GM21526 (cell line): ENCODE results near the gene NEK8.
"Not testable (repeated sequence)": the region's sequence is repeated elsewhere in the genome, so short reads cannot be mapped to it uniquely, and the experiment has no call there.

Source experiments
- ATAC-seq: cut with Tn5 transposase; IDR thresholded peaks from one replicate; pipeline ENCODE4 v1.9.1; 2021; ENCODE audit warnings: moderate library complexity; ENCODE audit not compliant: unreplicated experiment, low FRiP score

NEK8 gene

GRCh38 chr17:28724500-28725165 lies 4.0 kb upstream of the NEK8 start:
- ATAC-seq: no peak

DNA sequence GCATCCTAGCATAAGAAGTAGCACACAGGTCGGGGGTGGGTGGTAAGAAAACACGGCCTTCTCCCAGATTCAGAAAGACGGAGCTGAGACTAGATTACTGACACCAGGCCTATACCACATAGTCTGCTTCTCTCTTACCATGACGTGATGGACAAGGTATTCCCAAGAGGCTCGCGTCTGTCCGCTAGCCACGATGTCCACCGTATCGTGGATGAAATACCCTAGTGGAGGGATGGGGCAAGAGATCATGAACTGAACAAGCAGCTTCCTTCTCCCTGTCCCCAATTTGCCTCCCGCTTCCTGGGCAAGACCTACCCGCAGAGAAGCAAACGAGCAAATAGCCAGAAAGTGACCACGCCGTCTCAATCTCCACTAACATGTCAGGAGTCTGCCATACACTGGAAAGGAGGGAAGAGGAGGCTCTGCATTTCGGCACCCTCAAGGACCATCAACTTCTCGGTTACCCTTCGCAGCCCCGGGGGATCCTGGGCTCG lies 3.4 kb upstream of the NEK8 start:
- ATAC-seq: no peak

- ATAC-seq: peak; percentile 12
Measured at GRCh38 chr17:28725660-28726225, 2.8 kb upstream of the NEK8 start.

DNA sequence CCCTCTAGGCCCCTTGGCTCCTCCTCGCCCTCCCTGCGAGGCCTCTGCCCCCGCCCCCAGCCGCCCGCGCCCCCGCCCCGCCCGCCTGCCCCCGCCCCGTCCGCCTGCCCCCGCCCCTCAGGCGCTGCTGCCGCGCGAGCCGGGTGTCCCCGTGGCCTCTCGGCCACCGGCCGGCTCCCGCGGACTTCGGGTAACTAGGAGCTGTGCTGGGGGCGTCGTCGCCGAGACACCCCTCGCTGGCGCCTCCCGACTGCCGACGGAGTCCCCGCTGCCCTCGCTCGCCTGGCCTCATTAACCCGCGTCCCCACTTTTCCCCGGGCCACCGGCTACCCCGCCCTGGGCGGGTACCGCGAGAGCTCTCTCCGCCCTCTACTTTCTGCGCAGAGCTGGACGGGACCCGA lies 2.4 kb upstream of the NEK8 start, which contains the start of gene TLCD1:
Gene TLCD1 (minus strand): TSS at position 8 of the 401 bp plus-strand sequence. CDS start 136 bp downstream, outside the sequence.
- peak; percentile 12 for ATAC-seq

- peak; percentile 33 for ATAC-seq
Measured at GRCh38 chr17:28726627-28727491, 1.7 kb upstream of the NEK8 start.

GRCh38 chr17:28729950-28730330 lies 1.4 kb downstream of the NEK8 start:
- ATAC-seq: no peak

- no peak for ATAC-seq
Measured at GRCh38 chr17:28733346-28733745, 4.8 kb downstream of the NEK8 start.

DNA sequence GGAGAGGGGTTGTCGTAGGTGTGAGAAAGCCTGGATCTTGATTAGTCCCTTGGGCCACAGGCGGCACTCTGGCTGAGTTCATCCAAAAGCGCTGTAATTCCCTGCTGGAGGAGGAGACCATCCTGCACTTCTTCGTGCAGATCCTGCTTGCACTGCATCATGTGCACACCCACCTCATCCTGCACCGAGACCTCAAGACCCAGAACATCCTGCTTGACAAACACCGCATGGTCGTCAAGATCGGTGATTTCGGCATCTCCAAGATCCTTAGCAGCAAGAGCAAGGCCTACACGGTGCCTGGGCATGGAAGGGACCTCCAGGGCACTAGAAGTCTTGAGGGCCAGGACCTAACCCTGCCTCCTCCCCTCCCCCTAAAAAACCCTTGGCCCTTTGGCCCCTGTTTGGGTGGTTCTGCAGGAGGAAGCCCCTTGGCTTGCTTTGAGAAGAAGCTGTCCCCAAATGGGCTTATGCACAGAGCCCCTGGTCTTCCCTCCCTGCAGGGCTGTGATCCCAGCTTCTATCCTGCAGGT lies 6.2 kb downstream of the NEK8 start:
- no peak for ATAC-seq

DNA sequence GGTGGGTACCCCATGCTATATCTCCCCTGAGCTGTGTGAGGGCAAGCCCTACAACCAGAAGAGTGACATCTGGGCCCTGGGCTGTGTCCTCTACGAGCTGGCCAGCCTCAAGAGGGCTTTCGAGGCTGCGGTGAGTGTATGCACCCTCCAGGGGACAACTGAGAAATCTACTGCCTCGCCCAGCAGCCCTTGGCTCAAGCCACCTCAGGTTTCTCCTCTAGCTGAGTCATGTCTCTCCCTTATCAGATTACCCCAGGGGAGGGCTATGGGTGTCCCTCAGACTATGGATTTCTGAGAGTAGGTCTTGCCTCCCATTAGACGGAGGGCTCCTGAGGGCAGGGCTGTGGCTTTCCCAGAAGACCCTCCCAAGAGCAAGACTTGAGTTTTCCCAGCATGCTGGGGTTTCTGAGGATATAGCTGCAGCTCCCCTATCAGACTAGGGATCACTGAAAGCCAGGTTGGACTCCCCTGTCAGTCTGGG lies 6.7 kb downstream of the NEK8 start:
- ATAC-seq: no peak

DNA sequence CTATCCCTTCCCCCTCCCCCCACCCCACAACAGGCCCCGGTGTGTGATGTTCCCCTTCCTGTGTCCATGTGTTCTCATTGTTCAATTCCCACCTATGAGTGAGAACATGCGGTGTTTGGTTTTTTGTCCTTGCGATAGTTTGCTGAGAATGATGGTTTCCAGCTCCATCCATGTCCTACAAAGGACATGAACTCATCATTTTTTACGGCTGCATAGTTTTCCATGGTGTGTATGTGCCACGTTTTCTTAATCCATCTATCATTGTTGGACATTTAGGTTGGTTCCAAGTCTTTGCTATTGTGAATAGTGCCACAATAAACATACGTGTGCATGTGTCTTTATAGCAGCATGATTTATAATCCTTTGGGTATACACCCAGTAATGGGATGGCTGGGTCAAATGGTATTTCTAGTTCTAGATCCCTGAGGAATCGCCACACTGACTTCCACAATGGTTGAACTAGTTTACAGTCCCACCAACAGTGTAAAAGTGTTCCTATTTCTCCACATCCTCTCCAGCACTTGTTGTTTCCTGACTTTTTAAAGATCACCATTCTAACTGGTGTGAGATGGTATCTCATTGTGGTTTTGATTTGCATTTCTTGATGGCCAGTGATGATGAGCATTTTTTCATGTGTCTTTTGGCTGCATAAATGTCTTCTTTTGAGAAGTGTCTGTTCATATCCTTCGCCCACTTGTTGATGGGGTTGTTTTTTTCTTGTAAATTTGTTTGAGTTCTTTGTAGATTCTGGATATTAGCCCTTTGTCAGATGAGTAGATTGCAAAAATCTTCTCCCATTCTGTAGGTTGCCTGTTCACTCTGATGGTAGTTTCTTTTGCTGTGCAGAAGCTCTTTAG lies 7.6 kb downstream of the NEK8 start:
- ATAC-seq: not testable (repeated sequence)

- no peak for ATAC-seq
Measured at GRCh38 chr17:28737316-28737715, 8.7 kb downstream of the NEK8 start.

- peak; percentile 39 for ATAC-seq
Measured at GRCh38 chr17:28737770-28738679, 9.4 kb downstream of the NEK8 start.

DNA sequence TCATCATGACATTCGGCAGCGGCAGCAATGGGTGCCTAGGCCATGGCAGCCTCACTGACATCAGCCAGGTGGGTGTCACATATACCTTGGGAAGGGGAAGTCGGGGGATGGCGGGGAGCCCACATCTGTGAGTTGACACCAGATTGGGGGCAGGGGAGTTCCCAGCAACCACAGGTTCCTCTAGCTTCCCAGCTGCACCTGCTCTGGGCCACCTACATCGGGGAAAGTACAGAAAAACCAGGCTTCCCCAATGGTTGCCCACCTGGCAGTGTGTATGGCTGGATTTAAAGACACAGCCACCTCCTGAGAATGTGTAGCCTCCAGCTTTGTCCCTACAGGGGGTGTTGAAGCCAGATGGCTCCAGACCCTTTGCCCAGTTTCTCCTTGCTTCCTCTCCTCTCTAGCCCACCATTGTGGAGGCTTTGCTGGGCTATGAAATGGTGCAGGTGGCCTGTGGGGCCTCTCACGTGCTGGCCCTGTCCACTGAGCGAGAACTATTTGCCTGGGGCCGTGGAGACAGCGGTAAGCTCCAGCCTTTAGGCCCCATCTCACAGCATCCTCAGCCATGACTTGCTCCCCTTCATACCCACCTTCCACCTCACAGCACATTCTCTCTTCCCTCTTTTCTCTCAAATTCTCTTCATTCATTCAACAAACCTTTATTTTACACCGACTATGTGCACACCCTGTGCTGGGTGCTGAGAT lies 10.2 kb downstream of the NEK8 start:
- ATAC-seq: no peak

GRCh38 chr17:28740406-28741357 lies 12.1 kb downstream of the NEK8 start:
- no peak for ATAC-seq

DNA sequence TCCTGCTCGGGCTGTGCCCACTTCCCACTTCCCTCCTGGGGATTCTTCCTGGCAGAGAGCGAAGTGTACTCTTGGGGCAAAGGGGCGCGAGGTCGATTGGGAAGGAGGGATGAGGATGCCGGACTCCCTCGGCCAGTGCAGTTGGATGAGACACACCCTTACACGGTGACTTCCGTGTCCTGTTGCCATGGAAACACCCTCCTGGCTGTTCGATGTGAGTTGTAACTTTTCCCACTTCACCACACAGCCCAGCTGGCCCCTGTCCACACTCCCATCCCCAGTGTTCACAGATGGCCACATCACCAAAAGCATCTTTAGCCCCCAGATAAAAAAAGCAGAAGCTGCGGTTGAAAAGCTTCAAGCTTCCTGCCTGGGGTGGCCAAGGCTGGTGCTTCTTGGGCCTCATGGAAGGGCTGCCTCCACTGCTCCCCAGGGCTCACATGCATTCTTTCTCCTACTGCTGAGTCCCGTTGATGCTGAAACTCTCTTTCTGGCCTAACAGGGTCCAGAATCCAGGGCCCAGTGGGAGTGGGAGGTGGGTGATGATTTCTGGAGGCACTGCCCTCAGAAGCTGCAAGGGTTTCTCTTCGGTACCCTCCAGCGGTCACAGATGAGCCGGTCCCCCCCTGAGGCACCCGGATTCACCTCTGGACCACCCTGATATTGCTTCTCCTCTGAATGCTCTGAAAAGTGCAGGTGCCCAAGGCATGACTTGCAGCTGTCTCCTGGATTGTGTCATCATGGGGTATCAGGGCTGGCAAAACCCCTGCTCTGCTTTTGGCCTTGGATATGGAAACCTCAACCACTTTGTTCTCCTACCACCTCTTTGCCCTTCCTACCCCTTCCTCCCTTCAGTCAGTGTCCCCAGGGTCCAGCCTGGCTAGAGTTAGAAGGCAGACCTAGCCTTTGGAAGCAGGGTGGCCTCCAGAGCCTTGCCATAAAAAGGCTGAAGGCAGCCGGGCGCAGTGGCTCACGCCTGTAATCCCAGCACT lies 13.1 kb downstream of the NEK8 start:
- no peak for ATAC-seq
